H7 (cell line): Measurements from ENCODE around the gene BLOC1S4. TPM values are rescaled to one million over a fixed set of nuclear protein-coding genes. Genes with fewer than 3 reads are reported as not detected.
"Not testable (repeated sequence)": the region's sequence is repeated elsewhere in the genome, so short reads cannot be mapped to it uniquely, and the experiment has no call there.

Experiments
- DNase-seq: peaks from one replicate; pipeline ENCODE4 v3.0.0; 2012
- H3K27me3 ChIP-seq: 2 replicates; pipeline ENCODE4 v1.6.0; 2011; ENCODE audit warnings: mild to moderate bottlenecking, low read length; ENCODE audit not compliant: control insufficient read depth, insufficient read depth
- H3K36me3 ChIP-seq: replicated peaks from 2 replicates; pipeline ENCODE4 v1.5.1; 2011; ENCODE audit warnings: low read length; ENCODE audit not compliant: control insufficient read depth, insufficient read depth
- H3K4me3 ChIP-seq: 2 replicates; pipeline ENCODE4 v1.5.1; 2011; ENCODE audit warnings: low read depth, mild to moderate bottlenecking, control low read depth, low read length, moderate library complexity; ENCODE audit not compliant: insufficient read depth
- total RNA-seq: library from RNA; depleted of rRNA; stranded (reverse); fragments of >200 nt; shearing (Covaris generic); gene quantifications from 2 replicates; pipeline ENCODE4 v1.2.3, GENCODE V29; 2014

The BLOC1S4 gene
- total RNA-seq, 1 experiment from 2014 or later: 39.7 TPM

GRCh38 chr4:6719611-6720179, 3.7 kb downstream of the BLOC1S4 start:
- H3K27me3 ChIP-seq: no peaks in the 10 kb centered on the region
- no peak overlapping the region for H3K4me3 ChIP-seq
- DNase-seq: peak; percentile 26
- H3K36me3 ChIP-seq: no peaks in the 10 kb centered on the region

- H3K27me3 ChIP-seq: no peaks in the 10 kb centered on the region
- peak; percentile 97 for DNase-seq
- no peak overlapping the region for H3K4me3 ChIP-seq
- H3K36me3 ChIP-seq: no peaks in the 10 kb centered on the region
Measured at GRCh38 chr4:6720202-6720699, 4.3 kb downstream of the BLOC1S4 start.

- Histone ChIP-seq H3K27me3 (no peaks in the 10 kb centered on the region), H3K36me3 (no peaks in the 10 kb centered on the region), H3K4me3 (no peak overlapping the region)
- peak; percentile 30 for DNase-seq
Measured at GRCh38 chr4:6721121-6721520, 5.1 kb downstream of the BLOC1S4 start.

- H3K36me3 ChIP-seq: no peaks in the 10 kb centered on the region
- H3K4me3 ChIP-seq: no peak overlapping the region
- H3K27me3 ChIP-seq: no peaks in the 10 kb centered on the region
- DNase-seq: no peak
Measured at GRCh38 chr4:6722891-6723290, 6.9 kb downstream of the BLOC1S4 start.

- no peaks in the 10 kb centered on the region for H3K27me3 ChIP-seq
- no peaks in the 10 kb centered on the region for H3K36me3 ChIP-seq
- no peak for DNase-seq
- no peak overlapping the region for H3K4me3 ChIP-seq
Measured at GRCh38 chr4:6723851-6724250, 7.9 kb downstream of the BLOC1S4 start.

- Histone ChIP-seq H3K36me3 (no peaks in the 10 kb centered on the region), H3K4me3 (no peak overlapping the region), H3K27me3 (no peaks in the 10 kb centered on the region)
- peak; percentile 41 for DNase-seq
Measured at GRCh38 chr4:6724421-6725111, 8.6 kb downstream of the BLOC1S4 start.

GRCh38 chr4:6725427-6725961, 9.5 kb downstream of the BLOC1S4 start:
- not testable (repeated sequence) for H3K4me3 ChIP-seq, H3K36me3 ChIP-seq

GRCh38 chr4:6727081-6727942, 11.3 kb downstream of the BLOC1S4 start:
- peak; percentile 77 for DNase-seq
- Histone ChIP-seq H3K4me3 (no peak overlapping the region), H3K36me3 (no peaks in the 10 kb centered on the region), H3K27me3 (no peaks in the 10 kb centered on the region)

More at GRCh38 chr4:6725427-6725961, 9.5 kb downstream of the BLOC1S4 start:
- DNase-seq, H3K27me3 ChIP-seq: not testable (repeated sequence)

GRCh38 chr4:6727943-6728250, 11.9 kb downstream of the BLOC1S4 start:
- no peak for DNase-seq
- no peaks in the 10 kb centered on the region for H3K36me3 ChIP-seq
- no peak overlapping the region for H3K4me3 ChIP-seq
- H3K27me3 ChIP-seq: no peaks in the 10 kb centered on the region

- no peaks in the 10 kb centered on the region for H3K36me3 ChIP-seq
- peak; percentile 49 for DNase-seq
- no peaks in the 10 kb centered on the region for H3K27me3 ChIP-seq
- no peak overlapping the region for H3K4me3 ChIP-seq
Measured at GRCh38 chr4:6728320-6729029, 12.5 kb downstream of the BLOC1S4 start.

GRCh38 chr4:6730603-6731317, 14.8 kb downstream of the BLOC1S4 start:
- peak; percentile 53 for DNase-seq

GRCh38 chr4:6731318-6731675, 15.3 kb downstream of the BLOC1S4 start:
- Histone ChIP-seq H3K27me3 (no peaks in the 10 kb centered on the region), H3K36me3 (no peaks in the 10 kb centered on the region), H3K4me3 (no peak overlapping the region)
- no peak for DNase-seq

More at GRCh38 chr4:6730603-6731317, 14.8 kb downstream of the BLOC1S4 start:
- Histone ChIP-seq H3K4me3 (no peak overlapping the region), H3K36me3 (no peaks in the 10 kb centered on the region), H3K27me3 (no peaks in the 10 kb centered on the region)

GRCh38 chr4:6731780-6732179, 15.8 kb downstream of the BLOC1S4 start:
- no peaks in the 10 kb centered on the region for H3K36me3 ChIP-seq
- no peak for DNase-seq

More at GRCh38 chr4:6731780-6732179, 15.8 kb downstream of the BLOC1S4 start:
- Histone ChIP-seq H3K27me3 (no peaks in the 10 kb centered on the region), H3K4me3 (no peak overlapping the region)
